ENCODE results near the gene SPTLC2.
"Not testable (repeated sequence)": the region's sequence is repeated elsewhere in the genome, so short reads cannot be mapped to it uniquely, and the experiment has no call there.

The SPTLC2 gene

GRCh38 chr14:77640756-77641533 lies 24.5 kb upstream of the SPTLC2 start:
- no peak for DNase-seq (ENCODE audit: extremely low read depth, low read depth)
- no peak for TF ChIP-seq CTCF (IDR thresholded peaks at IDR 0.05; ENCODE audit: low read depth, low read length)

- DNase-seq (ENCODE audit: extremely low read depth, low read depth) = no peak
- TF ChIP-seq CTCF (IDR thresholded peaks at IDR 0.05; ENCODE audit: low read depth, low read length) = no peak
Observed at GRCh38 chr14:77638771-77639171, 22.3 kb upstream of the SPTLC2 start.

DNA sequence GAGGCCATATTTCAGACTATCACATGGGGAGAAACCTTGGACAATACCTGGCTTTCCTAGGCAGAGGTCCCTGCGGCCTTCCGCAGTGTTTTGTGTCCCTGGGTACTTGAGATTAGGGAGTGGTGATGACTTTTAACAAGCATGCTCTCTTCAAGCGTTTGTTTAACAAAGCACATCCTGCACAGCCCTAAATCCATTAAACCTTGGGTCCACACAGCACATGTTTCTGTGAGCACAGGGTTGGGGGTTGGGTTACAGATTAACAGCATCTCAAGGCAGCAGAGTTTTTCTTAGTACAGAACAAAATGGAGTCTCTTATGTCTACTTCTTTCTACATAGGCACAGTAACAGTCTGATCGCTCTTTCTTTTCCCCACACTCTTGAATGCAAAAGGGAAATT lies 19.4 kb upstream of the SPTLC2 start:
- DNase-seq (ENCODE audit: extremely low read depth, low read depth) = not testable (repeated sequence)

DNA sequence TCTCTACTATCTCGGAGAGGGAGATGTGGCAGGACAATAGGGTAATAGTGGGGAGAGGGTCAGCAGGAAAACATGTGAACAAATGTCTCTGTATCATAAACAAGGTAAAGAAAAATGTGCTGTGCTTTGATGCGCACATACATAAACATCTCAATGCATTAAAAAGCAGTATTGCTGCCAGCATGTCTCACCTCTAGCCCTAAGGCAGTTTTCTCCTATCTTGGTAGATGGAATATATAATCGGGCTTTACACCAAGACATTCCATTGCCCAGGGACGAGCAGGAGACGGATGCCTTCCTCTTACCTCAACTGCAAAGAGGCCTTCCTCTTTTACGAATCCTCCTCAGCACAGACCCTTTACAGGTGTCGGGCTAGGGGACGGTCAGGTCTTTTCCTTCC lies 19.0 kb upstream of the SPTLC2 start:
- DNase-seq (ENCODE audit: extremely low read depth, low read depth) = not testable (repeated sequence)

DNA sequence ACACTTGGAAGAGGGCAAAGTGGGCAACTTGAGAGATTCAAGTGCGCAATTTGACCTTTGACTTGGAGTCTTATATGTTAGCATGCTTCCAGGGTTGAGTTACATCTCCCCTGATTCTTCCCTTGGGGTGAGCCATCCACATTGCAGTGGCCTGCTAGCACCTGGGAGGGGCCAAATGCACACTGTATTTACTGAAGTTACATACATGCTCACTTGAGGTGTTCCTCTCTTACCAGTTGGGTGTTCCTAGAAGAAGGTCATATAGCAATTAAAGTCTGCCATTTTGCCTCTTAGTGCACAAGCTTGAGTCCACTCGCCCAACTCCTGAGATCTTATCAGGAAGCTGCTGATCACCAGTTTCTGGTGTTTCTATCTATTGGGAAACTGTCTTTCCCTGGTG lies 13.7 kb upstream of the SPTLC2 start:
- no peak for DNase-seq (ENCODE audit: extremely low read depth, low read depth)
- no peak for TF ChIP-seq CTCF (IDR thresholded peaks at IDR 0.05; ENCODE audit: low read depth, low read length)

DNA sequence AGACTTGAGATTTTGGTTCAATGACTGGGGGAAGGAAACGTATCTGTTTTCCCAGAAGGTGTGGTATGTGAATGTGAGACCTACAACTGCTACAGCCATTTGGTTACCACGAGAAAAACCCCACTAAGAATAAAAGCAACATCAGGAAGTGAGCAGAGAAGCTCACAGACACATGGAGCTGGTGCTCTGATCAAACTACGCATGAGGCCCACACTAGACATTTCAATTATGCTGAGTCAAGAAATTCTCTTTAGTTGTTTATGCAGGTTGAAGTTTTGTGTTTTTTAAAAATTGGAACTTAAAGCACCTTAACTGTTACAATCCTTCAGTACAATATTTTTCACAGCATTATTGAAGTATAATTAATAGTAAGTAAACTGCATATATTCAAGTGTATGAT lies 8.9 kb upstream of the SPTLC2 start:
- no peak for TF ChIP-seq CTCF (IDR thresholded peaks at IDR 0.05; ENCODE audit: low read depth, low read length)
- DNase-seq (ENCODE audit: extremely low read depth, low read depth) = no peak

DNA sequence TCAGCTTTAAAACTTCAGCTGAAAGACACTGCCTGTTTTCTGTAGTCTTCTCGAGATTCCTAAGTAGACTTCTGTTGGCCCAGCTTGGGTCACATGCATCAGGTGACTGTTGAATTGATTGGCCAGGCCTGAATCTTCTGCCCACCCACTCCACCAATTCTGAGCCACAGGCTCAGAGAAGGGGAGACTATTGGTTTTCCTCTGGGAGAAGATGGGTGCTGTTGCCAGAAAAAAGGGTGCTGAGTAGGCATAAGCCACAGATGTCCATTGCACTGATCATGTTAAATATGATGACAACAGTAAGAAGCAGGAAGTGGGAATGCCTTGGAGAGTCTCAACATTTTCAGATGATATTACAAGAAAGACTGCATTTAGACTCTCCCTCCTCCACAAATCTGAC lies 6.8 kb upstream of the SPTLC2 start:
- TF ChIP-seq CTCF (IDR thresholded peaks at IDR 0.05; ENCODE audit: low read depth, low read length) = no peak
- DNase-seq (ENCODE audit: extremely low read depth, low read depth) = no peak

DNA sequence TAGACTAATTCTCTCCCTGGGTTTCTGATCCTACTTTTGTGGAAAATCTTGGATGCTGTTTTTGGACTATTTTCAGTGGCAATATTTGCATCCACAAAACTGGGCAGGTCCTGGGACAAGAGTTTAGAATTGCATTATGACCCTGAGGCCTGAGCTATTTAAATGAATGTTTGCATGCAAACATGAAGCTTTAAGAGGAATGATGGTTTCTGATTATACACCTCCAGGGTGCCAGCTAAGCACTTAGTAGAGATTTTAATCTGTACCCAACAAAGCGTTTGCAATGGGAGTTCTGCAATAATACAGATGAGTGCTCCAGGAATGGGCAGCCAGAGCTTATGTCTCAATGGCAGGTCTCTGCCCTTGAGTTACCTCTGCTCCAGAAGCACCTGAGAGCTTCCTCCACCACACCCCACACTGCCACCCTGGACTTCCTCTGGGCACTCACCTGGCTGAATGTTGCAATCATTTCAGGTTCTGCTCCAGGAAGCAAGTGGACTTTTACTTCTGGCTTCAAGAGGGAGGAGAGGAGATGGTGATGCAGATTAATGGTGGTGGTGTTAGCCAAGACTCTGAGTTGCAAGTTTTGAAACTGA lies 6.0 kb upstream of the SPTLC2 start:
- no peak for DNase-seq (ENCODE audit: extremely low read depth, low read depth)
- no peak for TF ChIP-seq CTCF (IDR thresholded peaks at IDR 0.05; ENCODE audit: low read depth, low read length)

Measured in AG09319 (cell line).